NCI-H1048 (cell line): ENCODE data around the gene NECTIN4.
"Not testable (repeated sequence)": the region's sequence is repeated elsewhere in the genome, so short reads cannot be mapped to it uniquely, and the experiment has no call there.

ENCODE experiments used
- DNase-seq: peaks from one replicate; lab custom pipeline; 2025; lab: John Stamatoyannopoulos, UW

NECTIN4 gene

DNA sequence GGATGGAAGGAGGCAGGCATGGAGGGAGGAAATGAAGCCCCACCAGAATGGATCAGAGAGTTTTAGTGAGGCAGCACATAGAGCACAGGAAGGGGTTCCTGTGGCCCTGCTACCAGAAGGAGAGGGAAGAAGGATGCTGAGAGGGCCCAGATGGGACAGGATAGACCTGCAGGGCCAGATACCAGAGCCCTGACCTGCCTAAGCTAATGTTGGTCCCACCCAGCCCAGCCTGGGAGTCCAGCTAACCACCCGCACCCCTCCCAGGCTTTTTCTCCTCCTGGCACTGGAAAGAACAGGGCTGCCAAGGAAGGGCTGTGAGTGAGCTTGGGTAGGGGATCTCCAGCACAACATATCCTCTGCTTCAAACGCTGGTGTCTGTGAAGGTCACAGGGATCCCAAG lies 6.9 kb downstream of the NECTIN4 start:
- no peak for DNase-seq

DNA sequence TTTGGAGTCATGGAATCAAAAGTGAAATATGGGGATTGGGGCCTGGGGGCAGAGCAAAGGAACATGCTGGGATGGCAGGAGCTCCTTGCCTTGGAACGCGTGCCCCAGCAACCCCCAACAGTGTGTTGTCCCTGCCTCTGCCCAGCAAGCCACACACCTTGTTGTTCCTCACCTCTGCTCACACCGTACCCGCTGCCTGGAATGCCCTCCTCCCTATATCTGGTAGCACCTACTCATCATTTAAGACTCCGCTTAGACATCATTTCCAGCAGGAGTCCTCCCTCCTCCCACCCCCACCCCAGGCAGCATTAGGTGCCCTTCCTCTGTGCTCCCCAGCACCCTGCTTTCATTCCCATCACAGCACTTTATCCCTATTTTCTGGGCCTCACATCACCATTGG lies 7.8 kb downstream of the NECTIN4 start:
- DNase-seq, result no peak

DNA sequence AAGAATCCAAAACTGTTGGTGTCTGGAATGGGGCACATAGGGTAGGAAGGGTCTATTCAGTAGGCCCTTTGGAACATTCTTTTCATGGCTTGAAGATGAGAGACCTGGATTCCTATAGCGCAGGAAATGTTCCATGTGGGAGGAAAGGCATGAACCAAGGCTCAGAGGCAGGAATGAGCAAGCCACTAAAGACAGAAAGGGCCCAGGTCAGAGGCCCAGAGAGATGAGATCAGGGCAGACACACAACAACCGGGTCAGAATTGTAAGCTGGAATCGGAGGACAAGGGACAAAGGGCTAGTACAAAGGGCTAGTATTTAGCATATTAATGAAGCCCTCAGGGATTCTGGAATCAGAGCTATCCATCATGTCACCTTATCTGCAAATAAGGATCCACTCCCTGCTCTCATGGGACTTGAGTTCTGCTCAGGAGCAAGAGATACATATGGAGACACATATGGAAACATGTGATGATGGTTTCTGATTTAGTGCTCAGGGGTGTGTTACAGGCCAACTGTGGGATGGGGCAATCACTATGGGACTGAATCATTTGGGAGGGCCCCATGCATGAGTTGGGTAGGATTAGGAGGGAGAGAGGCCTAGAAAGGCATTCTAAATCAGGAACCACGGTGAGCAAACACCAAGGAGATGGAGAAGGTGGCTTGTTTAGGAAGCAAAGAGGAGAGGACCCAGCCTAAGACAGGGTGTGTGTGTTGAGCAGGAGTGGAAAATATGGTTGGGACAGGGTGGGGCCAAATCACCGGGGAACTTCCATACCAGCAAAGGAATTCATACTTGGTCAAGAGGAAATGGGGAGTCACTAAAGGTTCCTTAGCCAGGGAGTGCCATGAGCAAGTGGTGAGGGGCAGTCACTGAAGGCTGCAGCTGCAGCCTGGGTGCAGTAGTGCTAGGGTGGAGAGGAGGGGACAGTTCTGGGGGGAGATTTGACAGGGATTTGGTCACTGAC lies 8.6 kb downstream of the NECTIN4 start:
- DNase-seq, result no peak

DNA sequence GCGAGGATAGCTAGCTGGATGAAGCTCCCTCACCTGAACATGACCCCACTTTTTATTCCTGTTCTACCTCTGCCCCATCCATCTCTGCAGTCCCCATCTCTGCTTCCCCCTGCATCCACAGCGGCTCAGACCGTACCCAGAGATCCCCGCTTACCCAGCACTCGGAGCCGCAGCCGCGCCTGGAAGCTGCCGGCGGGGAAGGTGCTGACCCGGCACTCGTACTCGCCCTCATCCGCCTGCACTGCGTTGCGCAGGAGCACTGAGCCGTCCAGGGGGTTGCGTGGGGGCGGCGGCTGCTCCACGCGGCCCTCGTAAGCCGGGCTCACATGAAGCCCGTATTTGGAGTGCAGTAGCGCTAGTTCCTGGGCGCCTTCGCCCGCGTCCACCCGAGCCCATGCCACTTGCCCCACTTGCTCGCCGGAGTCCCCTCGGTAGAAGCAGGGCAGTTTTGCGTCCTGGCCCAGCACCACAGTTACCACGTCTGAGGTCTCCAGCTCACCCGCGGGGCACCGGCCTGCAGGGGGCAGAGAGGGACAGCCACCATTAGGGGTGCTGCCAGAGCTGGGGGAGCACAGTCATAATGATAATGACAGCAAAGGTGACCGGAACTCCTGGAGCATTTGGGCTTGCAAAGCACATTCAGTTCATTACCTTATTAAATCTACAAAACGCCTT lies 9.8 kb downstream of the NECTIN4 start:
- DNase-seq, result no peak

DNA sequence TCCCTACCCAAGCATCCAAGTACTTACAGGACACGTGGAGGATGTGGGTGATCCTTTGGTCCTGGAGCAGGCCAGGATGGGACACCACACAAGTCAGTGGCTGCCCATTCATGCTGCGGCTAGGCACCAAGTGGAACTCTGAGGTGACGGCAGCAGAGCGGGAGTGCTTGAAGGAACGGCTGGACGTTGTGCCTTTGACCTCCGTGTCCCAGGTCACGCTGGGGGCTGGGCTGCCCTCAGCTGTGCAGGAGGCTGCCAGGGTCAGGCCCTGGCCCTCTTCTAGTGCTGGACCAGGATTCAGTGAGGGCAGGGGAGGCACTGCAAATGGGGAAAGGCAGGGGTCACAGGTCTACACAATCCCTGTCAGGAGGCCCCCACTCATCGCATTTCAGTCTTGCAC lies 11.9 kb downstream of the NECTIN4 start:
- no peak for DNase-seq

DNA sequence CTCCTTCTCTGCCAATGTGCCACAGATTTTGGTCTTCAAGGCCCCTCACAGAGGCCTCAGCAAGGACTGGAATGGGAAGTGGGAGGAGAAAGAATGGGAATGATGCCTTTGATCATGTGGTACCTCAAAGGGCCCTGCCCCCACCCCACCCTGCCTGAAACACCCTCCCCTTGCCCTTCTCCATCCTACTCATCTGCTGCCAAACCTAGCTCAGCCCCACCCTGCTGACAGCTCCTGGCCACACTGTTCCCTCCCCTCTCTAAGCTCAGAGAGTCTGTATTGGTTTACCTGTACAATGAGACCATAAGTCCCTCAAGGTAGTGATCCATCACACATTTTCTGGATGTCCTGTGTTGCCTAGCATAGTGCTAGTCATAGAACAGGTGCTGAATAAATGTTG lies 12.9 kb downstream of the NECTIN4 start:
- DNase-seq, result no peak

DNA sequence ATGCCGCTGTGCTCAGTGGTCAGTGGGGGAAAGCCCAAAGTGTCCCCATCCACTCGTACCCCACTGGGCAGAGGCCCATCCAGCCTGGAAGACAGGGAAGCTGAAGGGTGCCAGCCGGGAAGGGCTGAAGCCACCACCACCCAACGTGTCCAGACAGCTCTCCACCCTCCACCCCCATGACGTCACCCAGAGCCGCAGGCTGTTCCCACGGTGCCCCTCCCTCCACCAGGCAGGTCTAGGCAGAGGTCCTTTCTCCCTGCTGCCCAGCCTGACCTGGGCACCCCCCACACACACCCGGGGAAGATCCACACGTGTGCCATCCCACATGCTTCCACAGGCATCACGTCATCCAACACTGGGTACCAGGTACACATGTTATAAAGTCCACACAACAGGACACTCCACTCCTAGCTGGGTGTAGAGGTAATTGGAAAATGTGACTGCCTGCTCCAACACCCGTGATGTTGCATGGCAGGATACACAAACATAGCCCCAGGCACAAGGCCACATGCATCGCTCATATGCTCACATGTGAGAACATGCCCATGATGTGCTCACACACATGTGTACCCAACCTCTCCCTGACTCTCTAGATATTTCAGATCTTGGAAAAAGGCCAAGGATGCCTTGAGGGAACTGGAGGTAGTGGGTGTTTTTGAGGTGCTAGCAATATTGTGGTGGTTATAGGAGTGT lies 14.5 kb downstream of the NECTIN4 start:
- DNase-seq, result no peak

DNA sequence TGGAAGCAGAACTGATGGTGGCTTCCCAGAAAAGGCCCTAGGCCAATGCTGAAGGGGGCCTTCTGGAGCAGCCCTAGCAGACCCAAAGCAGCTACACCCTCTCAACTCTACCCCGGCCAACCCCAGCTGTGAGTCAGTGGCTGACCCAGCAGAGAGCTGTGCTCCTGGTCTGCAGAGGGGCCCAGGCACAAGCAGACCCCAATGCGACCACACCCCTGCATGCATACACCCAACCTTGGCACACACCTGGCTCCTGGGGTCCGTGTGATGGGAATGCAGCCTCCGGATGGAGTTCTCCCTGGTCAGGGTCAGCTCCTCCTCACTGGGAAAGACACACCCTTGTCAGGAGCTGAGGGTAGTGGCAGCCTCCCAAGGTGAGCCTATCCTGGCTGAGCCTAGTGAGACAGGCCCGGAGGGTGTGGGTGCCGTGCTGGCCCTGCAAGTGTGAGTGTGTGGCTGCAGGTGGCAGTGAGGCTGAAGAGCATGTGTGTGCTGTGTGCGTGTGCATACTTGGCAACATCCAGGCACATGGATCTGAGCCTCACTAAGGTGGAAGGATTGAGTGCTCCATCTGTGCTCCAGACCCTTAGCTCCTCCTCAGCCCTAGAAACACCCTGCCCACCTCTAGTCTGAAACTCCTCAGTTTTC lies 15.8 kb downstream of the NECTIN4 start:
- no peak for DNase-seq

DNA sequence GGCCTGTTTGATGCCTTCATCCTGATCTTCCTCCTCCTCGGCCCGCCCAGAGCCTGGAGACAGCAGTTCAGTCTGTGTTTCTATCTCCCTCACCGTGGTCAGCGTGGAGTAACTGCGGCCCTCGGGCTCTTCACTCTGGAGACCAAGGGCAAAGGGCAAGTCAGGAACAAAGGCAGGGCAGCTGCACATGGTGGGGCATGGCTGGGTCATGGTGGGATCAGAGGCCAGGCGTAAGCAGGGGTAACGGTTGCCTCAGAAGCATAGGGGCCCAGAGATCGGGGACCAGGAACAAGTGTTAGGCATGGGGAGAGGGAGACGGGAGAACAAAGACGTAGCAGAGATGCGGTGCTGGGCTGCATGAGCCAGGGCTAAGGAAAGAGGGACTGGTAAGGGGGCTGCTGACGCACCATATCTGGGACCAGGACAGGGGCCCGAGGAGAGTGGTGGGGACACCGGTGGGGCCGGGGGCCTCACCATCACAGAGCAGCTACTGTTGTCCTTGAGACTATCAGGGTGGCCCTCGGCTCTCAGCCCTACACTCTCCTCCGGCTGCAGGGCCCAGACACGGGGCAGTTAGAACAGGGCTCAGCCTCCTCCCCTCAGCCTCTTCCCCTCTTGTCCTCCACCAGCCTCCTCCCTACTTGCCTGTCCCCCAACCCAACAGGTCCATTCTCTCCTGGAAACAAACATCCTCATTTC lies 16.5 kb downstream of the NECTIN4 start:
- no peak for DNase-seq

DNA sequence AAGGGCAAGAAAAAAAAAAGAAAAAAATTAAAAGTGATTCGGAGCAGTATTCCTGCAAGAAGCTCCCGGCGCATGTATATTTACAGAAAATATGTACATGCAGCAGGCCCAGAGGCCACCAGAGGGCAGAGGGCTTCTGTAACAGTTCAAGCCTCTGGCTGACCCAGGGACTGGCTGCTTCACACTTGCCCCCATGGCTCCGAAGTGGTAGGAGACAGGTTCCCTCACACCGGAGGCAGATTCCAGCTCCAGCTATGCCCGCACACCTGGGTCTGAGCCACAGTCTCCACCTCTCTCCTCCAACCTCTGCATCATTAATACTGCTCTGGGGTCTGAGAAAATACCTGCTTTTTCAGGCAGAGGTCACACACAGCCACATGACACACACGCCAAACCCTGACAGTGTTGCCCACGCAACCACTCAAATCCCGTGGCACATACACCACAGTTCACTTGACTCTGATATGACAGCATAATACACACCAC lies 17.4 kb downstream of the NECTIN4 start:
- DNase-seq, result no peak

DNA sequence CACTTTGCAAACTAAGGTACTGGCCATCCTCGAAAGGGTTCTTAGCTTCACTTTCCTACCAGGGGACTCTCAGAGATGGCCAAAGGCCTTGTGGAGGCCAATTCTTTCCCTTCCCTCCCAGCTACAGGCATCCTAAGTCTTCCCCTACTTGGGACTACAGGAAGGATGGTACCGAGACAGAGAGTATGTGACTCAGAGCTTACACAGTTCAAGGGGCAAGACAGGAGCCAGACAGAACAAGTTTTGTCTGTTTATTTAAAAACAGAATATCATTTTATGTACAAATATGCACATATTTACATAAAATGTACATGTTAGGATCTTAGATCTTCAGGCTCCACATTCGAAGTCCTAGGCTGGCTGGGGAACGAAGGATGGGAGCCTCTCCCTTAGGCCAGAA lies 18.6 kb downstream of the NECTIN4 start:
- no peak for DNase-seq

DNA sequence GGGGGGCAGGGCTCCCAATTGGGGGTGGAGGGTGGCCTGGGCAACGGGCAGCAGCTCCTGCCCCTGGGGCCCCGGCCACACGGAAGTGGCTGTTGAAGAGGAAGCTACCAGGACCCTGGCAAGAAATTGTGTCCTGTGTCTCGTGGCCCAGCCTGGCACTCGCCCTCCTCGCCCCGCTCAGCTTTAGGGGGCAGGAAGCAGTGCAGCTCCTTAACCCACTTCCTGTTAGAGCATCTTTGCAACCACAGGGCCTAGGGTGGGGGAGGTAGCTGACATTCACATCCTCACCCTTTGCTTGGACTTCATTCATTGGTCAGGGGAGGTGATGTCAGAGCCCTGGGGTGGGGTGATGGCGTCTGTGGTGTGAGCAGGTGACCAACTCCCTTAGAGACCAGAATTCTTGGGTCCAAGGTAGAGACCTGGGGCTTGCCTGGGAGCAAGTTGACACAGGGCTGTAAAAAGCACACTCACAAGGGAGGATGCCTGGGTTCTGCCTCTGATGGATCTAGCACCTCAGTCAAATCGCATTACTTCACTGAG lies 19.6 kb downstream of the NECTIN4 start, which contains the start of gene ARHGAP30:
Gene ARHGAP30, minus strand, starts transcription at position 161 of the 540 bp plus-strand sequence. CDS start 267 bp downstream, outside the sequence.
- no peak for DNase-seq

DNA sequence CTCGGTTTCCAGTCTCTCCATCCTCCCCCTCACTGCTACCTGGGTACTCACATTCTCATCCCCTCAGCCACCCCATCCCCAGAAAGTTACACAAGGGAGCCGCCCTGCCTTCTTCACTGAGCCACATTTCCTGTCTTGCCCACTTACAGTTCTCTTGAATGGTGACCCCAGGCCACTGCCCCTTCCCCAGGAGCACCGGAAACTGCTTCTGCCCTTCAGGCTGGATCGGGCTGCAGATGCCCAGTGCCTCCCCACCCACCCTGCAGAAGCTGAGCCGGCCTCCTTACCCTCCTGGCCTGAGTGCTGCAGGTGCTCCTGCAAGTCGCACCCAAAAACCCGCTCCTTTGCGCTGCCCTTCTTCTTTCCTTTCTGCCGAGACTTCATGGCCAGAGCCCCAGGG lies 20.1 kb downstream of the NECTIN4 start:
- no peak for DNase-seq

DNA sequence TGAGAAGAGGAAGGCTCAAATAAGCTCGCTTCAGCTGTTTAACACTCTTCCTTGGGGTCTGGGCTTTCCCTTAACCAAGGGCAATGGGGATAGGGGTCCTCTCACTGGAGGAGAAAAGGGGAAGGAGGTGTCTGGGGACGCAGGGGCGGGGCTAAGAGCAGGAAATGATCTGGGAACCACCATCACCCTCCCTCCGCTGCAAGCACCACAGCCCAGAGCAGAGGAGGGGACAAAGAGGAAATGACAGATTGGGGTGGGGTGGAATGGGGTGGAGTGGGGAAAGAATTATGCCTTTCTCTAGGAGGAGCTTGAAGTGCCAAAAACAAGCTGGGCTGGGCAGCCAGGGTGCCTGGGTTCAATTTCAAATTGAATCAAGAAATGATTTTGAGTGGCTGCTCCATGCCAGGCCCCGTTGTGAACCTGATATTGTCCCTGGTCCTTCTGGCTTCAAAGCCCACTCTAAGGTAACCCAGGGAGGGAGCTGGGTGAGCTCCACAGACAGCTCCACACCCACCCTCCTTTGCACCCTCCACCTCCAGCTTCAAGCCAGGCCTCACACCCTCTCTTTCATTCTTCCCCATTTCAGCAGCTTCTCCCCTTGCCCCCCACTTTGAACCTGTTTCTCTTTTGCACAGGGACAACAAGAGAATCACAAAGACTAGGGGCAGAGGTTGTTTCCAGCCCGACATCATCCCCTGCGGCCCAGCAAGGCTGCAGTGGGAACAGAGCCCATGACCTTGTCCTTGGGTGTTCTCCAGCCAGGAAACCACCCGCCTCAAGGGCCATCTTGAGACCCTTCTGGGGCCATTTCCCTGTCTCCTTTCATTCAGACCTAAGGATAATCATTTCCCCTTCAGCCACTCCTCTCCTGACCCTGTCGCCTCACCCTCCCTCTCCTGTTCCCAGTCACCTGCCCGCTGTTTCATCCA lies 20.8 kb downstream of the NECTIN4 start:
- DNase-seq, result no peak

DNA sequence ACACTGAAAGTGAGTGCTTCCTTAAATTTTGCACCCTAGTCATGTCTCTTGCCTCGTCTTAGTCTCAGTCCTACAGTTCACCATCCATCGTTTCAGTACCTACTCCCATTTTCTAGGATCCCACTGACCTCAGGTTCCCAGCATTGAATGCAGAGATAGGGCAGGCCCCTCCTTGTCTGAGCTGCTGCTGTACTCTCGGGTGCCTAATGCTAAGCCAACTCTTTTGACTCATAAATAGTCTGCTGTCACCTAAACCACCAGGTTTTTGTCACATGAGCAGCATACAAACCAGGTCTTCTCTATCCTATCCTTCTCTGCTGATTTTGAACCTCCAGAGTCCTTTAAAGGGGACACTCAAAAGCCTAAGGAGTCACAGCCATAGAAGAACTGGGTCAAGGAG lies 22.7 kb downstream of the NECTIN4 start:
- no peak for DNase-seq

DNA sequence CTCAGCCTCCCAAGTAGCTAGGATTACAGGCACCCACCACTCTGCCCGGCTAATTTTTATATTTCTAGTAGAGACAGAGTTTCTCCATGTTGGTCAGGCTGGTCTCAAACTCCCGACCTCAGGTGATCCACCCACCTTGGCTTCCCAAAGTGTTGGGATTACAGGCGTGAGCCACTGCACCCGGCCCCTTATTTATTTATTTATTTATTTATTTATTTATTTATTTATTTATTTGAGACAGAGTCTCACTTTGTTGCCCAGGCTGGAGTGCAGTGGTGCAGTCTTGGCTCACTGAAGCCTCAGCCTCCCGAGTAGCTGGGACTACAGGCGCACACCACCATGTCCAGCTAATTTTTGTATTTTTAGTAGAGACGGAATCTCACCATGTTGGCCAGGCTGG lies 23.7 kb downstream of the NECTIN4 start:
- DNase-seq, result not testable (repeated sequence)

DNA sequence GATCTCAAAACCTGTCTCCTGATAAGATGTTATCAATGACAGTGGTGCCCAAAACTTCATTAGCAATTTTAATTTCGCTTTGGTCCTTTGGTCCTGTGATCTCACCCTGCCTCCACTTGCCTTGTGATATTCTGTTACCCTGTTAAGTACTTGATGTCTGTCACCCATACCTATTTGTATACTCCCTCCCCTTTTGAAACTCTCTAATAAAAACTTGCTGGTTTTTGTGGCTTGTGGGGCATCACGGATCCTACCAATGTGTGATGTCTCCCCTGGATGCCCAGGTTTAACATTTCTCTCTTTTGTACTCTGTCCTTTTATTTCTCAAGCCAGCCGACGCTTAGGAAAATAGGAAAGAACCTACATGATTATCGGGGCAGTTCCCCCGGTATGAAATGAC lies 25.4 kb downstream of the NECTIN4 start:
- not testable (repeated sequence) for DNase-seq

DNA sequence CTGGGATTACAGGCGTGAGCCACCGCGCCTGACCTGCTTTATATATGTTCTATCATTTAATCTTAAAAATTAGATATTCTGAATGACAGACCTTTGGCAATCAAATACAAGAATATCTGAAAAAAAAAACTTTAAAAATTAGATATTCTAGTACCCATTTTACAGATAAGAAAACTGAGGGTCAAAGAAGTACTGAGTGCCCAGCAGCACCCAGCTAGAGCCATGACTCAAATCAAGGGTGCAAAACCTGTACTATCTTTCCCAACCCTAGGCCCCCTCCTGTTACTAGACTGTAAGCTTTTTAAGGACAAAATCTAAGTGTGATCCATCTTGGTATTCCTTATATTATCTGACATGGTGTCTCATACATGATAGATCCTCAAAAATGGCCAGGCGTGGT lies 27.9 kb downstream of the NECTIN4 start:
- DNase-seq, result no peak

DNA sequence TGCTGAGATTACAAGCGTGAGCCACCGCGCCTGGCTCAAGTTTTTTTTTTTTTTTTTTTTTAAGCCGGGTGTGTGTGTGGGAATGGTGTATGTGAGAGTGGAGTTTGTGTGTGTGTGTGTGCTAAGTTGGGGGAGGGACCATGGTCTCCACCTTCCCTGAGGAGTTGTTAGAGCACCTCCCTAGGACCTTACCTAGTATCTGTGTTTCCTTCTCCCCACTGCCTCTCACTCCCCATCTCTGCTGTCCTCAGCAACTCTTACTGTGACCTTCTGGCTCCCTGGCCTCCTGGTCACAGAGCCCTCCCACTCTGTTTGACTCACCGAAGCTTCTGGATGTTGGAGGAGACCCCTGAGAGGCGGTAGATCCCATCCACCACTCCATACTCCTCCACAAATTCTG lies 30.1 kb downstream of the NECTIN4 start:
- no peak for DNase-seq

DNA sequence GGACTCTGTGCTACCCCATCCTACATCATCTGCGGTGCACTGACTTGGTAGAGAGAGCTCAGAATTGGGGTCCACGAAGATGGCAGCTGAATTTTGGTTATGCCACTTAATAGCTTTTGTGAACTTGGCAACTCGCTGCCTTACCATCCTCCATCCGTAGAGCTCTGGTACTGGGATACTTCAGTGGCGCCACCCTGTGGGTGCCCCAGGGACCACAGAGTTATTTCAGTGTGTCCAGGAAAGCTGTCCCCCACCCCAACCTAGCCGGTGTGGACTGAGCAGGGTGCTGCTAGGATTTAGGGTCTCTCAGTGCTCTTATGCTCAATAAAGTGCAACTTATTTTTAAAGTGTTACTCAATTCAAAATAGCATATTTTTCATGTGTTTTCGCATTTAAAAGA lies 34.6 kb downstream of the NECTIN4 start:
- DNase-seq, result no peak
